Activated CD8-positive, alpha-beta memory T cell treated with anti-CD3 and anti-CD28 coated beads for 1 hour (primary cell): ENCODE measurements around the gene GPD1L.

Source experiments
- DNase-seq, 2 donors: peaks; one replicate each; pipeline ENCODE4 v3.0.0-alpha.2; 2020; ENCODE audit warnings: low read depth in 1 of 2; ENCODE audit errors: extremely low read depth in 1 of 2

GPD1L gene

DNA sequence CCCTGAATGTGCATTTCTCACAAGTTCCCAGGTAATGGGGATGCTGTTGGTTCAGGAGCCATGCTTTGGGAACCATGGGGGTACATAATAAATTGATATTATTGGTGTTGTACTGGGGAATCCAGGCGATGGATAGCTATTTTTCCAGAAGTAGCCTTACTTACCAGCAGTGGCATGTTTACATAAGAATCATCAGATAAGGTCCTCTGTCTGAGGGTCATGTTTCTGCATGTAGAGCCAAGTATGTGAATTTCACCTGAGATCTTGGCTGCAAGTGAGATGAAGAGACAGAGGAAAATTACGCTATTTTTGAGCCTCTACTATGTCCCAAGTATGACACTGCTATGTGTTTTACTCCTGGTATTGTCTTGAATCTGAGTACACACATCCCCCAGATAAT lies 26.3 kb downstream of the GPD1L start:
- no peak for DNase-seq

DNA sequence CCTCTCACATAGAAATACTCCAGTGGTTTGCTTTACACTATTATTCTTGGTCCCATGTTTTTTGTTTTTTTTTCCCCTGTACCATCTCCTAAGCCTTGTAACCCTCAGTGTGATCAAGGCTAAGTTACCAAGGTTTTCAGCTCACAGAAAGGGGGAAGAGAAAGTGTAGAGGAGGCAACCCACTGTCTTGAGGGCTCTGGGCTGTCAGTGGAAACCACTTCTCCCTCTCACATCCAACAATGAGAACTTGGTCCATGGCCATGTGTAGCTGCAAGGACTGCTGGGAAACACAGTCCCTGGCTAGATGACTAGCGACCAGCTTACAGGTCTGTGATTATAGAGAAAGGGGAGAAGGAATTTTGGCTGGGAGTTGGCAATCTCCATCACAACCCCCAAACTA lies 30.3 kb downstream of the GPD1L start:
- no peak for DNase-seq

DNA sequence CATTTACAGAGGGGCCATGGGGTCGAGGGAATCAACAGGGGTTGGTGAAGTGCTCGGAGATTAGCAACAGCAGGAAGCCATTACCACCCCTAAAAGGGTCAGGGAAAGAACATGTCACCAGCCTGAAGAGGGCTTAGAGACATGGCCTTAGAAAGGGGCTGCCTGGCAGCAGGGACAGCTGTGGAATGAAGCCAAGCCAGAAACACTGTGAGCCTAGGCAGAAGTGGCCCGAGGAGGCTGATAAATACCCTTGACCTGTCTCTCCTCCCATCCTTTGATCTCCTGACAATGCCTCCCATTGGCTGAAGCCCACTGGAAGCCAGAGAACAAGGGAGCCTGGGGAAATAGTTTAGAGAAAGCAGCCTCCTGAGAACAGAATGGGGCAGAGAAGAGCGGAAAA lies 31.4 kb downstream of the GPD1L start:
- no peak for DNase-seq

DNA sequence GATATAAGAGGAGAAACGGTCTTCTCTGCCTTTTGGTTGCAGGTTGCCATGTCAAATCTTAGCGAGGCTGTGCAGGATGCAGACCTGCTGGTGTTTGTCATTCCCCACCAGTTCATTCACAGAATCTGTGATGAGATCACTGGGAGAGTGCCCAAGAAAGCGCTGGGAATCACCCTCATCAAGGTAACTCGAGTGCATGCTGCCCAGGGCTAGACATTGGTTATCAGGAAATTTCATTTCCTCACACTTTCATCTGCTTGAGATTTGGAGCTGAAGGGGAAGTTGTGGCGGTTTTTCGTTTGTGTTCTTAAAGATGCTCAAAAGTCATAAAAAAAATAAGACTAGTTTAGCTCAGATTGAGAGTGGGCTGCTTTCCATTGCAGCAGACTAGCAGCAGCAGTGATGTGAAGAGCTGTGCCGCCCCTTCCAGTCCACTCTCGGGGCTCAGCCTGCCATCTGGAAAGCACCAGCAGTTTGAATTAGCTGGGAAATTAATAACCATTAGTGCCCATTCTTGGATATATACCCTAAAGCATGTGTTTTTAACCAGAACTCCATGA lies 32.2 kb downstream of the GPD1L start:
- DNase-seq: no peak

DNA sequence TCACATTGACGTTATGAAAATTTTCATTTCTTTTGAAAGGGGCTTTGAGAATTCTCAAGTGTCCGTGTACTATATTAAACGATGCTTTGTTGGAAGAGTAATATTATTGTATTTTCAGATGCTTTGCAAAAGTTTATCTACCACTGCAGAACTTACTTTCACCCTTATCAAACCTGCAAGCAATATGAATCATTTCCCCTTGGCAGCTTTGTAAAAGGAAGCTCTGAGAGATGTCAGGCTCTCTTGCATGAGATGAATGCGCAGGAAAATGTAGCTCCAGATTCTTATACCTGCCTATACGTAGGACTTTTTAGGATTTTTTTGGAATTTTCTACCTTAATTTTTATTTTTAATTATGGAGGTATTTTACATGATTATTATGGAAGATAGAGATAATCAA lies 34.5 kb downstream of the GPD1L start:
- DNase-seq: no peak

DNA sequence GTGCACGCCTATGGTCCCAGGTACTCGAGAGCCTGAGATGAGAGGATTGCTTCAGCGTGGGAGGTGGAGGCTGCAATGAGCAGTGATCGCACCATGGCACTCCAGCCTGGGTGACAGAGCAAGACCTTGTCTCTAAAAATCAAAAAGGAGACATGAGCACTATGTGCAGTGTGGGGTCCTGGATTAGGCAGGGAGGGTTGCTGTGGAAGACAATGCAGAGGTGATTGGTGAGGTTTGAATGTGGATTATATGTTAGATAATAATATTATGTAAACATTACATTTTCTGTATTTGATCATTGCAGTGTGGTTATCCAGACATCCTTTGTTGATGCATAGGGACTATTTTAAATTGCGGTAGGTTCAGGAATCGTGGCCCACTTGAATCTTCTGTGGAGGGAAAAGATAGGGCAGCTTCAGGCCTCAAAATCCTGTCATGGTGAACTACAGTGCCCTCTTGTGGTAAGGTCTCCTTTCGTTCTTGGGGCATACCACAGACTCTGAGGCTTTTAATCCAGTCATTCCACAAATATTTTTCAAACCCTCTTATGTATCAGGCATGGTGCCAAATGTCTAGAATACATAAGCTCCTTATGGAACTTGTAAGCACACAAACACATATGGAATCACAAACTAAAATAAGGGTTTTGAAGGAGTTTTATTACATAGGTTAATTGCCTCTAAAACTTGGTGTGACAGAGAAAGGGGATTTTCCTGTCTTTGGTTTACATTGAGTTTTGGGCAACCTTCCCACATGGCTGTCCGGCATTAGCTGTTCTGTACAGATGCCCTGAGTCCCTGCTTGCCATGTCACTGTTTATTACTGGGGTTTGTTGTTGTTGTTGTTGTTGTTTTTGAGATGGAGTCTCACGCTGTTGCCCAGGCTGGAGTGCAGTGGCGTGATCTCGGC lies 37.7 kb downstream of the GPD1L start:
- peak; percentile 6 to 11 for DNase-seq

DNA sequence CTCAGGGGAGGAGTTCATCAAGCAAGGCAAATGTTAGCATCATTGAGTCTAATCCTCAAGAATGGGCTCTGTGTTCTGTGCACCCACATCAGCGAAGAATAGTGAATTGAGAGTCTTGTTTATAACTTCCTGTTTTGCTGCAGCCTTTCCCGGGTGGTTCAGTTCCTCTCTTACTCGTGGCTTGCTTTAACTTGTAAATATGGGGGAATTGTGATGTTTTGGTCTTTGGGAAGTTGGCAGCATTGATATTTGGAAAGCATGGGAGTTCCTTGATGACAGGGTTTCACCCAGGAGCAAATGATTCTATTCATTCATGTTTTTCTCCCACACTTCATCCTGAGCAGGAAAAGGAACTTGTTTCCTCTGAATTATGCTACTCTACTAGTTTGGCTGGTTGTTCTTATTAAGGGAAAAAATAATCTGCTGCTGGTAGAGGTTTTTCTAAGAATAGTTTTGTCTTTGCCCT lies 40.4 kb downstream of the GPD1L start:
- no peak for DNase-seq

DNA sequence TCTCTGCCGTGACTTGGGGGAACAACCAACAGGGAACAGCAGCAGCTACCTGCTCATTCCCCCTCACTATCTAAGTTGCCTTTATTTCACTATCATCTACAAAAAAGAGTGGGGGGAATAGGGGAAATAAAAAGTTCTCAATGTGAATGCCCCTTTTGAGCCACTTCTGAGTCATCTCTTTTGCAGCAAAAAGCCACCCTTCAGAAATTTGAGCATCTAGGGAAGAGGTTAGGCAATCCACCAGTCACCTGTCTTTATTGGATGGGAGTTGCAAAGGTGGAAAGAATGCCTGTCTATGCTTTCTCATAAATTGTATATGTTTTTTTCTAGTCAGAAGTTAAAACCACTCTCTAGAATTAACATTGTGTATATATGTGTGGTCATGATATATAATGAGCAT lies 41.1 kb downstream of the GPD1L start:
- DNase-seq: no peak

DNA sequence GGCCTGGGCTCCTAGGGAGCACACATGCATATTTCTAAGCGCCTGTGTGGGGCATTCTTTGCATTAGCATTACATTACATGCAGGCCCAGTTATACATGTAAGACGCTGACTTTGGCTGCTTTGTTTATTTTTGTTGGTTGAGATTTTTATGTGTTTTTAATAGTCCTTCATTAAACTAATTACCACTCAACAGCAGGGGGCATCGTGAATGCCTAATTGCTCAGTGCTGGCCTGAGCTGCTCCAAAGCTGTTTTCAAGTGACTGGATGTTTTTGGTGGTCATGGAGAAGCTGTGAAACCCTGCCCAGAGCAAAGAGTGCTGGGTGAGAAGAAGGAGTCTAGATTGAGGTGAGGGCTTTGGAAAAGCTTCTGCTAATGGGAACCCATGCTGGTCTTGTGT lies 41.5 kb downstream of the GPD1L start:
- no peak for DNase-seq

DNA sequence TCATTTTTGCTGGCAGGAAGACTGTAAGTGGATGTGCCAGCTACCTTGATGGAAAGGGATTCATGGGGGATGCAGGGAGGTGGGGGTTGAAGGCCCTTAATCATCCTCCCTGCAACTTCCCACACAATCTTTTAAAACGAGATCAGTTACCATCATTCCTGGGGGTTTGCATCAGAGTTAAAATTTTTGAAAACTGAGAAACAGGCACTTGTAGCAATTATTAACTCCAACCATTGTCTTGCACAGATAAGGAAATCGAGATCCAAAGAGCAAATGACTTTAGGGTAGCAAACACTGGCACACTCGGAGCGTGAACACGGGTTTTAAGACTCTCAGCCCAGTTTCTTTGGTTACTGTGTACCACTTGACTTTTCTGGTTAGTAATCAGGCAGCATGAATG lies 41.9 kb downstream of the GPD1L start:
- DNase-seq: no peak

DNA sequence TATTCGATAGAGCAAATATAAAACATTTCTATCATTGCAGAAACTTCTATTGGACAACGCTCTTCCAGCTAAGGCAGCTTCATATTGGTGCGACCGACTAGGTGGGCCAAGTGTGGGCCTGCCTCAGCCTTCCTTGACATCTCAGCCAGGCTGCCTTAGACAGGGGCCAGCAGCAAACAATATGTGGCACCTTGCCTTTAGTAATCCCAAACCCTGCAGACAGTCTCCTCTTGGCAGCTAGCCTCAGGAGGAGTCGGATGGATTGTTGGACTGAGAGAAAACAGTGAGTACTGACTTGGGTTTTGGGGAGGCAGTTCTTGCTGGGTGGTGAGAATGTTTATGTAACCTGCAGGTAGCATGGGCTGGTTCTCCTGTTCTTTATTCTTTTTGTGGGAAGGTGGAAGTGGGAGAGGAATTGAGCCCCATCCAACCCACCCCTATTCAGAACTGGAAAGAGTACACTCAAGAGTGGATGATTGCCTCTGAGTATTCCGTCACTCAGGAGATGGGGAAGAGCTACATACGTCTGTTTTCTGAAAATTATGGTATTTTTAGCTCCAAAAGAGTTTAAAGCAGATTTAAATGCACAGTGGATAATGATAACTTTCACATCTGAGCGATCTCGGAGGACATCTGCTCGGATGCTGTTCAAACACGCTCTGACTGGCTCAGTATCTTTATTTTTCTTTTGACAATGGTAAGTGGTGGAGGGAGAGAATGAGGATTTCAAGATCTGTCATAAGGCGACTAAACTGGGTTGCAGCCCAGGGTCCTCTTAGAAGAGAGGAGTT lies 47.2 kb downstream of the GPD1L start:
- no peak for DNase-seq

DNA sequence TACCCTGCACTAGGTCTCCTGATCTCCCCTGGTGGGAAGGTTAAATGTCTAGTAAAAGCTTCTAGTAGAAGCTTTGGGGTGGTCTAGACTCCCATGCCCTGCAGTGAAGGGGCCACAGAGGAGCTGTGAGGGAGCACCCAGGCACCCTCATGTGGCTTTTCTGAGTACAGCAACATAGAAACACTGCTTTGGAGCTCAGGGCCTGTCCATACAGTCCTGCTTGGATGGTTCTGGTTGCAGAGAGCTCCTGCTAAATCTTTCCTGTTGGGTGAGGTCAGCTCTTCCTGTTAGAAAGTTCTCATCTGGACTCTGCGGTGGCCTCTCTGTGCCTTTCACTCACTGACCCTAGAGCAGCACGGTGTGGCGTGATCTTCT lies 47.8 kb downstream of the GPD1L start:
- no peak for DNase-seq

DNA sequence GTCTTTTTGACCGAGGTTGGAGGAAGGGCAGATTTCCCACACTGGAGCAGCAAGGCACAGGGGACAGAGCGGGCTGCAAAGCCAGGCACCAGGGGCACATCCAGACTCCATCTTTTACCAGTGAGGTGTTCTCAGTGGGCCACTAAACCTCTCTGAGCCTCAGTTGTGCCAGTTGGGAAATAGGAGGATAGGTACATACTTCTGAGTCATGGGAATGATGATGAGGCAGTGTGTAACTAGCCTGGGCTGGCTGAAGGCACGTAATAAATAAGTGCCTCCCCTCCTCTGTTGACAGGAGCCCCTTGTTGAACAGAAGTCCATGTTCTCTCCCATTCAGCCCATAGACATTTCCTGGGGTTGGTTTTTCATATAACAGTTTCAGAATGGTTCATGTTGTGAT lies 48.7 kb downstream of the GPD1L start:
- no peak for DNase-seq

DNA sequence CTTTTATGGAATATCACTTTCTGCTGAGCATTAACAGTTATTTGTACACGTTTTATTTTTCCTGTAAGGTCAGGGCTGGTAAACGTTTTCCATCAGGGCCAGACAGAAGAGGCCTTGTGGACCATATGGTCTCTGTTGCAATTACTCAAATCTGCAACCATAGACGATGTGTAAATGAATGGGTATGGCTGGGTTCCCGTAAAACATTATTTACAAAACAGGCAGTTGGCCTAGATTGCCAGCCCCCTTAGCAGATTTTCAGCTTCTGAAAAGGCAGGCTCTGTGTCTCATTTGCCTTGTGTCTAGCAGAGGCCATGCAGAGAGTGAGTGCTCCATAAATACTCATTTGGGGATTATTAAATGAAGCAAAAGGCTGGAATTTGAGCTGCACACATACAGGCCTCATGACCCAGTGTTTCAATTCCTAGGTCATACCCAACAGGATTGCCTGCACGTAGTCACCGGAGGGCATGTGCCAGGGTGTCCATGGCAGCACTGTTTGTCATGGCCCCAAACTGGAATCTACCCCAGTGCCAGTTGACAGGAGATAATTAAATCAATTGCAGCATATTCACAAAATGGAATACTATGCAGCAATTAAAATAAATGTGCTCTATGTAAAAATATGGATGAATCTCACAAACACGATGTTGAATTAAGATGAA lies 51.3 kb downstream of the GPD1L start:
- no peak for DNase-seq

DNA sequence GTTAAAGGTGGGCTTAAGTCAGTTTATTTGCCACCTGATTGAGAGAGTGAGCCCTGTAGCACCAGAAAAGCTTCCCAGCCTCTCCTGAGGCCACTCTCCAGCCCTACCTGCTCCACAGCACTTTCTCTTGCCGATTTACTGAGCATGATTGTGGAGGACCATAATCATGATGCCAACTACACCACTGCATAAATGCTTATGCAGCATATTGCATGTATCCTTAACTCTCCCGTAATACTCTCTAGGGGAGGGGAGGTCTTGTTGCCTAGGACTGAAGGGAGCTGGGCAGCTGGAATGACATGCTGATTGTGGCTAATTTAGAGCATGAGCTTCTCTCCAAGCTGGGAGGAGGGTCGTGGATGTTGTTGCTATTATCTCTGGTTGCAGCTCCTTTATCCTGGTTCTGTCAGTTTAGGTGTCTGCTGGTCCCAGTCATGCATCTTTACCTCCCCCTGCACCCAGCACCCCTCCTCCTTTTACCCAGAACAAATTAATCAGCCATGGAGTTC lies 54.3 kb downstream of the GPD1L start:
- DNase-seq: no peak

DNA sequence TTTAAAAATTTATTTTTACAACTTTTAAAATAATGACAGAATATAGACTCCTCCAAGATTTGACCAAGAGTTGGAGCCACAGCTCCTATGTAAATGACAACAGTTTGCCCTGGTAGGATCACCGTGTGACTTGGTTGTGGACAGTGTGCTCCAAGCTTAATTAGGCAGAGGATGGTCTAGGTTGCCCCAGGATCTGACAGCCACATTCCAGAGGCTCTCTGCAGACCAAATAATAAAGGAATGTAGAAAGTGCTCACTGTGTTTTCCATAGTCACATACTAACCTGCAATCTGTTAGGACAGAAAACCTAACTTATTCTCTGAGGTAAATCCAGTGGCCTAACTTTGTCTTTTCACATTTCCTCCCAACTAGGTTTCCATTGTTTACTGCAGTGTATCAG lies 59.0 kb downstream of the GPD1L start:
- DNase-seq: no peak

DNA sequence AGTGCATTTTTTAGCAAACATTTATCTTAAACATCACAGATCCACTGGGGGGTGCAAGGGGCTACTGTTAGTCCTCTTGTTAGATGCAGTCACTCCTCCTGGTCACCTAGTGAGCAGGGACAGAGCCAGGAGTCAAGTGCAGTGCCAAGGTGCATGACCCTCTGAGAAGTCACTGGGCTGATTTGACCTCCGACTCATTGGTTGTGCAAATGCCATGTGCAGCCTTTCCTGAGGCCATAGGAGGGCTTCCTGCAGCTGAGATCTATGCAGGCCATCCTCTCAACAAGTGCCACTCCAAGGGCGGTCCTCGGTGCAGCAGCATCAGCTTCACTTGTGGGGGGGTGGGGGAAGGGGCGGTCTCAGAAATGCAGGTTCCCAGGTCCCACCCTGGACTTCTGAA lies 60.2 kb downstream of the GPD1L start:
- no peak for DNase-seq

DNA sequence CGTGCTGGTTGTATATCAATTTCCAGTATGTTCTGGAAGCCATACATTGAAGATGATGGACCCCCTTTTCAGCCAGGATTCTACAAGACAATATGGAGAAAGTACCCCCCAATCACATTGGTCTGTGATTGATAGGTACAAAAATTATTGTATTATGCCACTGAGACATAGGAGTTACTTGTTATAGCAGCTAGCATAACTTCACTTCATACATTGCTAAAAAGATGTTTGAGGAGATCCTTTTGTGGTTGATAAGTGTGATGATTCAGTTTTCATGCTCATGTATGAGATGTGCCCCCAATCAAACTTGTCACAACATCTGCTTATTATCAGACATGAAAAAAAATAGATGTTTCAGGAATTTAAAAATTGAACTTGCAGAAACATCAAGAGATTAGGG lies 66.0 kb downstream of the GPD1L start:
- no peak for DNase-seq

DNA sequence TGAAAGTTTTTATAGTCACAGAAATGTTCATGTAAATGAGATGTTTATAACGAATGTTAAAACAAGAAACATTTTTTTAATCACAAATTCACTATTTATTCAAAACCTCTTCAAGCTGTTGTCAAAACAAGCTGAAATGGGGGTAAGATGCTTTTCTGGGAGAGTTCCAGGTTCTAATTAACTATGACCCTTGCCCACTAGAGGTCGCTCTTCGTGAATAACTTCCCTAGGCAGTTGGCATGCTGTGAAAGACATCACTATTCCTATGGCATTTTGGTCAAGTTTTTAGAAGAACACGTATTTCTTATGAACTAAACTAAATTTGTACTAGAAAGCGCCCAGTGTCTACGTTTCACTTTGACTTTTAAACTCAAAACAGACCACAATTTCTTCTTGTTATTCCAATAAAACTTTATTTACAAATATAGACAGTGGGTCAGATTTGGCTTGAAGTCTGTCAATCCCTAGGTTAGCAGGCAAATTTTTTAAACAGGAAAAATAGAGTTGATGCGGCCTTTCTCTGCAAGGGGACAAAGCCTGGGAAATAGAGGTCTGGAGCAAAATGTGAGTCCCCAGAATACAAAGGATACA lies 69.3 kb downstream of the GPD1L start:
- peak; percentile 19 to 35 for DNase-seq

DNA sequence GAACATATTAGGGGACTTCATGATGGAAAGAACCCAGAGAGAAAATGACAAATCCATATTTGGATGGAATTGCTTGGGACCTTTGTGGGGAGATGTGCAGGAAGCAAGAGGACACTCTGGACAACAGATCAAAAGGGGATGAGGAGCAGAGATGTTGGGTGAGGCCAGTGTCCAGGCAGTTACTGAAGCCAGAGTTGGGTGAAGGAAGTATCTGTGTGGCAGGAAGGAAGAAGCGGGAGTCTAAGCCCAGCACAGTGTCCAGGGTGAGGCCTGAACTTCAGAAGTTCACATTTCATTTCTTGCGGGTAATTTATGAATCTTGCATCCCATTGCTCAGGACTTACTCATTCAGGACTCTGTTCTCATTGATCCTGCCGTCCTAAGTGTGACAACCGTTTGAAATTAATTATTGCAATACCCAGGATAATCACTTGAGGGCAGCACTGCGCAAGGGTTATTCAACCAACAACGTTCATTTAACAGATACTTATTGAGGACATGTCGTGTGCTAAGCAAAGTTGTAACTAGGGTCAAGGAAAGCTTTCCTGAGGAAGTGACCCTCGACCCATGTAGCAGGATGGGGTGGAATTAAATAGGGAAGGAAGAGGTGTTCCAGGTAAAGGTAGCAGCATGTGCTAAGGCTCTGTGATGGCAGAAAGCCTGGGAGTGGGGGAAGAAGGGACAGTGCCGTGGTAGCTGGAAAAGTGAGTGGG lies 70.7 kb downstream of the GPD1L start:
- DNase-seq: peak; percentile 9 to 17
